ENCODE measurements around the gene DCAF17. TPM values are rescaled to one million over a fixed set of nuclear protein-coding genes. Genes with fewer than 3 reads are reported as not detected.

DCAF17 gene
- total and polyA plus RNA-seq, 4 experiments from 2014 or later, result 11.3 to 30.3 (median 19.5) TPM

DNA sequence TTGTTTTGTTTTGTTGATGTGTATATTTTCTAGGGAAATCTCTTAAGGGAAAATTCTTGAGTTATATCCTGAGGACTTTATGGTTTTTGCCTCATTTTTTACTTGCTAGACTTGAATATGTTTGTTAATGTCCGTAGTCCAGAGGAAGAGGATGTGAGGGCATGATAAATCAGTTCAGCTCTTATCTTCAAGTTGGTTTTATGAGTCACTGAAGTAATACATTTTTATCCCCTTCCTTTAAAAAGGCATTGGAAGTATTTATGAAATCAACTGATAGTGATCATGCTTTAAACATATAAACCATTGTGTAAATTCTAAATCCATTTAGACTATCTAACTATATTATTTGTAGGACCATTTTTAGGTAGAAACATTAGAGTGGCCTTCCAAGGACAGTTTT lies 44.3 kb downstream of the DCAF17 start:
- H3K4me1 ChIP-seq (ENCODE audit: insufficient read depth, low read length), result no peaks in the 10 kb centered on the region
- H3K36me3 ChIP-seq (ENCODE audit: insufficient read depth, low read length), result peaks cover 31% of the 10 kb centered on the region
- Mint-ChIP-seq H3K27ac (peak overlapping the region in 2 of 7 donors; percentile 20 to 43), H3K4me1 (peaks cover 0 to 4% (median 2%) of the 10 kb centered on the region in 4 donors), H3K27me3 (no peaks in the 10 kb centered on the region), H3K9me3 (no peaks in the 10 kb centered on the region), H3K36me3 (peaks cover 53 to 78% of the 10 kb centered on the region in 2 donors), H3K4me3 (no peak overlapping the region)
- H3K27ac ChIP-seq (ENCODE audit: low read depth, low read length), result no peak overlapping the region
- no peak for DNase-seq
- ChIA-PET POLR2A (ENCODE audit: partially characterized antibody) (no interaction called here), CTCF (ENCODE audit: partially characterized antibody) (no interaction called here)
- H3K9me3 ChIP-seq (ENCODE audit: control insufficient read depth in 1 of 2, low read length in 2 of 2), result no peaks in the 10 kb centered on the region
- no peak overlapping the region for H3K4me3 ChIP-seq (ENCODE audit: low read length in 2 of 2)
- intact Hi-C loops (cut with micrococcal nuclease), result no loop called here
- no peaks in the 10 kb centered on the region for H3K27me3 ChIP-seq (ENCODE audit: insufficient read depth, low read length)

DNA sequence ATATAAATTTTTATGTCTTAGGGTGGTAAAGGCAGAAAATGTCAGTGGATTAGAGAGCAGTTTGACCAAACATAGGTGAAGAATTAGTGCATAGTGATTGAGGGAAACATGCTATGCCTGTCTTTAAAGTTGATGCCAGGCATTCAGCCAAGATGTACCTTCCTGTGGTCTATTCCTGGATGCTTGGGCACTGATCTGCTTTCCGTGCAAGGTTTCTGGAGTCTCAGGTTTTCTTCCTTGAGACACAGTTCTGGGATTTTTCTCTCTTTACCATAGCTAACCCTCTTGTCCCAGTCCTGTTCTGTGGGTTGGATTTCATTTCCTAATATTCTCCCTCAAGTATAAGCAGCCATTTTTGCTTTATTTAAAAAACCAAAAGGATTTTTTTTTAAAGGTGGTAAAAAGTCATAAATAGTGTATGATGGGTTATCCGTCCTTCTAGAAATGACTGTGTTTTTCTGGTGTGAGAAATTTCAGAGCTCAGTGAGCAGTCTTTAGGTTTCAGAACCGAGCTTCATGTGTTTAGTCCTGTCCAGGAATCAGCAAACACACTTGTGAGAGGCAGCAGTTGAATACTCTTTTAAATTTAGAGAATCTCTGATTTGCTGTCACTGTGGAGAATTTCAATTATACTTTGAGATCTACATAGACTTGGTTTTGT lies 45.3 kb downstream of the DCAF17 start:
- peak overlapping the region in 2 of 7 donors; percentile 52 to 62 for H3K27ac Mint-ChIP-seq
- POLR2A ChIA-PET (ENCODE audit: partially characterized antibody), result no interaction called here
- no peak for DNase-seq
- no peaks in the 10 kb centered on the region for H3K27me3 Mint-ChIP-seq
- no peak overlapping the region for H3K4me3 Mint-ChIP-seq
- Histone ChIP-seq H3K36me3 (ENCODE audit: insufficient read depth, low read length) (peaks cover 25% of the 10 kb centered on the region), H3K27me3 (ENCODE audit: insufficient read depth, low read length) (no peaks in the 10 kb centered on the region), H3K27ac (ENCODE audit: low read depth, low read length) (no peak overlapping the region), H3K4me3 (ENCODE audit: low read length in 2 of 2) (no peak overlapping the region), H3K9me3 (ENCODE audit: control insufficient read depth in 1 of 2, low read length in 2 of 2) (no peaks in the 10 kb centered on the region), H3K4me1 (ENCODE audit: insufficient read depth, low read length) (no peaks in the 10 kb centered on the region)
- peaks cover 45 to 68% of the 10 kb centered on the region in 2 donors for H3K36me3 Mint-ChIP-seq
- H3K9me3 Mint-ChIP-seq, result no peaks in the 10 kb centered on the region
- peaks cover 0 to 9% (median 6%) of the 10 kb centered on the region in 4 donors for H3K4me1 Mint-ChIP-seq
- intact Hi-C loops (cut with micrococcal nuclease), result no loop called here
- CTCF ChIA-PET (ENCODE audit: partially characterized antibody), result no interaction called here

DNA sequence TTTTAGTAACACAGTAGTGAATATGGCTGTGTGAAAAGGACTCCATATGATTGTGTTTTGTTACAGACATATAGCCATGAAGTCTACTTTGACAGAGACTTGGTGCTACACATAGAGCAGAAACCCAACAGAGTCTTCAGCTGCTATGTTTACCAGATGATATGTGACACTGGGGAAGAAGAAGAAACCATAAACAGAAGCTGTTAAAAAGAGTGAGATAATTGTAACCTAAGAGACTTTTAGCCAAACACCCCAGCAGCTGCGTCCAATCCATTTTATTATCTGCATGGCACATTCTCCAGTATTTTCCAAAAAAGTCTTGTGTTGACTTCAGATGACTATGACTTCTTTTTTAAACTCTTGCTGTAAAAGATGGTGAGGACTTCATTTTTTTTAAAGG lies 46.9 kb downstream of the DCAF17 start:
- H3K27me3 ChIP-seq (ENCODE audit: insufficient read depth, low read length), result no peaks in the 10 kb centered on the region
- intact Hi-C loops (cut with micrococcal nuclease), result no loop called here
- Mint-ChIP-seq H3K36me3 (peaks cover 43 to 65% of the 10 kb centered on the region in 2 donors), H3K4me1 (peaks cover 10 to 23% (median 16%) of the 10 kb centered on the region in 4 donors), H3K4me3 (no peak overlapping the region), H3K27ac (peak overlapping the region in 1 of 7 donors; percentile 8), H3K9me3 (no peaks in the 10 kb centered on the region), H3K27me3 (no peaks in the 10 kb centered on the region)
- no peaks in the 10 kb centered on the region for H3K9me3 ChIP-seq (ENCODE audit: control insufficient read depth in 1 of 2, low read length in 2 of 2)
- H3K36me3 ChIP-seq (ENCODE audit: insufficient read depth, low read length), result peaks cover 15% of the 10 kb centered on the region
- CTCF ChIA-PET (ENCODE audit: partially characterized antibody), result no interaction called here
- DNase-seq, result no peak
- H3K27ac ChIP-seq (ENCODE audit: low read depth, low read length), result no peak overlapping the region
- POLR2A ChIA-PET (ENCODE audit: partially characterized antibody), result no interaction called here
- peaks cover 10% of the 10 kb centered on the region for H3K4me1 ChIP-seq (ENCODE audit: insufficient read depth, low read length)
- no peak overlapping the region for H3K4me3 ChIP-seq (ENCODE audit: low read length in 2 of 2)

DNA sequence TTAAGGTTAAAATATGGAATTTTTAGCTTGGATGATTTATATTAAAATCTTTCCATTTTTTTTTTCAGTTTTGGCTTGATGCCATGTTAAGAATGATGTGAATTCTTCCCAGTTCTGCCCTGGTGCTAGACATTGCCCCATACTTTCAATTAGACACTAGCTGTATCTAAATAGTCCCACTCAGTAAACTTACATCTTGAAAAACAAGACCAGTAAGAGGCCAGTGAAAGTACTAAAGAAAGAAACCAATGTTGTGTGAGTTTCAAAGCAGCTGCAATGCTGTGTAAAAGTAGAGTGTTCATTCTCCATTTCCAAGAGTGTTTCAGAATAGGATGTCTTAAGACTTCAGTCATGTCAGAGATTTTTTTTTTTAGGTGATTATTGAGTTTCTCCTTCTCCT lies 48.3 kb downstream of the DCAF17 start:
- H3K27ac Mint-ChIP-seq, result peak overlapping the region in 2 of 7 donors; percentile 11 to 37
- peaks cover 10% of the 10 kb centered on the region for H3K4me1 ChIP-seq (ENCODE audit: insufficient read depth, low read length)
- intact Hi-C loops (cut with micrococcal nuclease), result no loop called here
- H3K27me3 Mint-ChIP-seq, result no peaks in the 10 kb centered on the region
- DNase-seq, result no peak
- no peak overlapping the region for H3K27ac ChIP-seq (ENCODE audit: low read depth, low read length)
- peaks cover 10 to 23% (median 16%) of the 10 kb centered on the region in 4 donors for H3K4me1 Mint-ChIP-seq
- H3K9me3 Mint-ChIP-seq, result no peaks in the 10 kb centered on the region
- no peak overlapping the region for H3K4me3 Mint-ChIP-seq
- no peak overlapping the region for H3K4me3 ChIP-seq (ENCODE audit: low read length in 2 of 2)
- POLR2A ChIA-PET (ENCODE audit: partially characterized antibody), result no interaction called here
- CTCF ChIA-PET (ENCODE audit: partially characterized antibody), result no interaction called here
- no peaks in the 10 kb centered on the region for H3K9me3 ChIP-seq (ENCODE audit: control insufficient read depth in 1 of 2, low read length in 2 of 2)
- no peaks in the 10 kb centered on the region for H3K27me3 ChIP-seq (ENCODE audit: insufficient read depth, low read length)
- H3K36me3 ChIP-seq (ENCODE audit: insufficient read depth, low read length), result peaks cover 10% of the 10 kb centered on the region
- peaks cover 44 to 65% of the 10 kb centered on the region in 2 donors for H3K36me3 Mint-ChIP-seq

GRCh38 chr2:171482877-171483276 lies 48.9 kb downstream of the DCAF17 start:
- Mint-ChIP-seq H3K36me3 (peaks cover 47 to 61% of the 10 kb centered on the region in 2 donors), H3K27me3 (no peaks in the 10 kb centered on the region), H3K4me3 (no peak overlapping the region), H3K9me3 (no peaks in the 10 kb centered on the region), H3K27ac (peak overlapping the region in 2 of 7 donors; percentile 5 to 11), H3K4me1 (peaks cover 10 to 23% (median 16%) of the 10 kb centered on the region in 4 donors)
- intact Hi-C loops (cut with micrococcal nuclease), result no loop called here
- peaks cover 10% of the 10 kb centered on the region for H3K4me1 ChIP-seq (ENCODE audit: insufficient read depth, low read length)
- H3K27me3 ChIP-seq (ENCODE audit: insufficient read depth, low read length), result no peaks in the 10 kb centered on the region
- no peaks in the 10 kb centered on the region for H3K9me3 ChIP-seq (ENCODE audit: control insufficient read depth in 1 of 2, low read length in 2 of 2)
- CTCF ChIA-PET (ENCODE audit: partially characterized antibody), result no interaction called here
- no peak overlapping the region for H3K4me3 ChIP-seq (ENCODE audit: low read length in 2 of 2)
- peaks cover 10% of the 10 kb centered on the region for H3K36me3 ChIP-seq (ENCODE audit: insufficient read depth, low read length)
- H3K27ac ChIP-seq (ENCODE audit: low read depth, low read length), result no peak overlapping the region
- DNase-seq, result no peak
- POLR2A ChIA-PET (ENCODE audit: partially characterized antibody), result no interaction called here

- Mint-ChIP-seq H3K4me3 (no peak overlapping the region), H3K27ac (peak overlapping the region in 1 of 7 donors; percentile 72), H3K36me3 (peaks cover 54 to 60% of the 10 kb centered on the region in 2 donors), H3K9me3 (peaks cover 0 to 3% (median 0%) of the 10 kb centered on the region in 8 donors), H3K27me3 (no peaks in the 10 kb centered on the region), H3K4me1 (peaks cover 10 to 23% (median 16%) of the 10 kb centered on the region in 4 donors)
- peaks cover 10% of the 10 kb centered on the region for H3K4me1 ChIP-seq (ENCODE audit: insufficient read depth, low read length)
- DNase-seq, result no peak
- no peaks in the 10 kb centered on the region for H3K9me3 ChIP-seq (ENCODE audit: control insufficient read depth in 1 of 2, low read length in 2 of 2)
- peaks cover 10% of the 10 kb centered on the region for H3K36me3 ChIP-seq (ENCODE audit: insufficient read depth, low read length)
- intact Hi-C loops (cut with micrococcal nuclease), result no loop called here
- no peak overlapping the region for H3K4me3 ChIP-seq (ENCODE audit: low read length in 2 of 2)
- no peaks in the 10 kb centered on the region for H3K27me3 ChIP-seq (ENCODE audit: insufficient read depth, low read length)
- ChIA-PET CTCF (ENCODE audit: partially characterized antibody) (interaction anchor here (0.6 kb wide), 1 partner anchor 17 kb away, joined by 3 read pairs; no protein-coding TSS in a partner anchor), POLR2A (ENCODE audit: partially characterized antibody) (no interaction called here)
- H3K27ac ChIP-seq (ENCODE audit: low read depth, low read length), result no peak overlapping the region
Observed at GRCh38 chr2:171483793-171484192, 49.8 kb downstream of the DCAF17 start.

DNA sequence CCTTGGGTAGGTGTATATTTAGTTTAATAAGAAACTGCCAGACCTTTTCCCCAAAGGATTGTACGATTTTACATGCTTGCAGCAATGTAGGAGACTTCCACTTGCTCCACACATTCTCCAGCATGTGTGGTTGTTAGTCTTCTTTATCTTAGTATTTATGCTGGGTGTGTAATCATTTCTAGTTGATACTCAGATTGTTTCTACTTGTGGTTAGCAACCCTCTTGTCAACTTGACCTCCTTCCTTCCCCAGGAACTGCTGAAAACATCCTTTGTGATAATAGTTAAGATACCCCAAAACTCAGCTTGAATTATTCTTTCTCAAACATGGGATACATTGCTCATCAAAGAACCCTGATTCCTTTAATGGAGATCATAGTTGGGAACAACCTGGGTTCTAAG lies 51.1 kb downstream of the DCAF17 start:
- H3K4me1 ChIP-seq (ENCODE audit: insufficient read depth, low read length), result peaks cover 10% of the 10 kb centered on the region
- Mint-ChIP-seq H3K27ac (peak overlapping the region in 5 of 7 donors; percentile 2 to 83 (median 56)), H3K4me3 (peak overlapping the region in 4 of 8 donors; percentile 4 to 47 (median 18)), H3K36me3 (peaks cover 52 to 59% of the 10 kb centered on the region in 2 donors), H3K9me3 (peaks cover 0 to 5% (median 0%) of the 10 kb centered on the region in 8 donors), H3K4me1 (peaks cover 10 to 23% (median 16%) of the 10 kb centered on the region in 4 donors), H3K27me3 (no peaks in the 10 kb centered on the region)
- H3K27ac ChIP-seq (ENCODE audit: low read depth, low read length), result no peak overlapping the region
- intact Hi-C loops (cut with micrococcal nuclease), result no loop called here
- ChIA-PET CTCF (ENCODE audit: partially characterized antibody) (no interaction called here), POLR2A (ENCODE audit: partially characterized antibody) (no interaction called here)
- no peak overlapping the region for H3K4me3 ChIP-seq (ENCODE audit: low read length in 2 of 2)
- no peaks in the 10 kb centered on the region for H3K27me3 ChIP-seq (ENCODE audit: insufficient read depth, low read length)
- H3K36me3 ChIP-seq (ENCODE audit: insufficient read depth, low read length), result peaks cover 5% of the 10 kb centered on the region
- DNase-seq, result peak in 1 of 5 donors; percentile 2
- no peaks in the 10 kb centered on the region for H3K9me3 ChIP-seq (ENCODE audit: control insufficient read depth in 1 of 2, low read length in 2 of 2)
